Airway epithelial cell (primary cell): ENCODE data around the gene PRKCZ. TPM values are rescaled to one million over a fixed set of nuclear protein-coding genes. Genes with fewer than 3 reads are reported as not detected.

Experiments
- total RNA-seq: library from RNA; depleted of rRNA; stranded (reverse); fragments of >200 nt; gene quantifications from 2 replicates; pipeline ENCODE4 v1.2.3, GENCODE V29; 2015

The PRKCZ gene
- 24.7 and 41.0 TPM in 2 replicates for total RNA-seq

DNA sequence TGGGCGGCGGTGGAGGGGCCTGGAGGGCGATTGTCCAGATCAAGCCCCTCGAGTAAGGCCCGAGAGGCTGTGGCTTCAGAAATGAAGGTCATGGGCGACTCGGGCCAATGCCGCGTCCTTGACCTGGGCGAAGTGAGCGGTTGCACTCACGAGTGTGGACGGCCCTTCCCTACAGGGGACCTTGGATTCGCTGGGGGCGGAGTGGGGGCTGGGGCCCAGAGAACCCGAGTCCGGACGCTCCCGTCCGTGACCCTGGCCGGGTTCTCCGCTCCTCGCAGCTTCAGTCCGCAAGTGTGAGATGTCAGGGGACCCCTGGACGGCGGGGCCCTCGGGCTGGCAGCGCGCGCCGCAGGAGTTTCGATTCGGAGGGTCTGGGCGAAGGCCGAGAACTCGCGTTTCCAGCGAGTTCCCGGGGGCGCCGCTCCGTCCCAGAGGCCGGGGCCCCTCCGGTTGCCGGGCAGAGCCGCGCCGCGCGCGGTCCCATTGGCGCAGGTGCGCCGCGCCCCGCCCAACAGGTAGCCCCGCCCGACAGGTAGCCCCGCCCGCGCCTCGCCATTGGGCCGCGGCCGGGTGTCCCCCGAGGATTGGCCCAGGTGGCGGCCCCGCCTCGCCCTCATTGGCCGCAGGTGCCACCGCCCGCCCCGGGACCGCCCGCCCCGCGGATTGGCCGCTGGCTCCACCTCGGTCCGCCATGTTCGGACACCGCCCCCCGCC lies at the start of gene PRKCZ:
Gene PRKCZ (plus strand): TSS at position 694 of the 714 bp plus-strand sequence. CDS start 220 bp downstream, outside the sequence.

DNA sequence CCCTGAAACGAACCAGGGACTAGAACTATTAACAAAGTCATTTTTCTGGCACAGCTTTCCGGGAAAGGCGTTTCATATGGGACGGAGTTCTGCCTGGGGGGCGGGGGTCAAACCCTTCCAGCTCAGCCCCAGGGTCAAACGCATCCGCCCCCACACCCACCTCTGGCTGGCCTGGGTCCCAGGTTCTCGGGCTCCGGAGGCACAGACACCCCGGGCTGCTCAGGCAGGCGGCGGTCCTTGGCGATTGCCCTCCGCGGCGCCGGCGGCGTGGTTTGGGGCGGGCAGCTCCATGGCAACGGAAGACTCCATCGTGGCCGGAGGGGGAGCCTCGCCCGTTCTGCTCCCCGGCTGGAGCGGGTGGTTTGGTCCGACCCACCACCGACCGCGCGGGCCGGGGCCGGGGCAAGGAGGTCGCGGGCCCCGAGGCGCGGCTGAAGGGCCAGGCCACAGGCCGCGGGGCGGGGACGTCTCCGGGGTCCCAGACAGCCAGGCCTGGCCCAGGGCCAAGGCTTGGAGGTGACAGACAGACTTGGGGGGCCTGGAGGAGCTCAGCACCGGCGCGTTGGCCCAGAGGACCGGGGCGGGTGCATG lies 46.6 kb upstream of the PRKCZ start, which contains the start of gene CFAP74:
Gene CFAP74 (minus strand): TSS at position 246 of the 591 bp plus-strand sequence. CDS start 12,830 bp downstream, outside the sequence.

GRCh38 chr1:2019172-2019543 lies 31.1 kb upstream of the PRKCZ start, which contains the start of gene GABRD:
GABRD (plus strand) TSS chr1:2019345; CDS start chr1:2019424, 79 bp downstream.

DNA sequence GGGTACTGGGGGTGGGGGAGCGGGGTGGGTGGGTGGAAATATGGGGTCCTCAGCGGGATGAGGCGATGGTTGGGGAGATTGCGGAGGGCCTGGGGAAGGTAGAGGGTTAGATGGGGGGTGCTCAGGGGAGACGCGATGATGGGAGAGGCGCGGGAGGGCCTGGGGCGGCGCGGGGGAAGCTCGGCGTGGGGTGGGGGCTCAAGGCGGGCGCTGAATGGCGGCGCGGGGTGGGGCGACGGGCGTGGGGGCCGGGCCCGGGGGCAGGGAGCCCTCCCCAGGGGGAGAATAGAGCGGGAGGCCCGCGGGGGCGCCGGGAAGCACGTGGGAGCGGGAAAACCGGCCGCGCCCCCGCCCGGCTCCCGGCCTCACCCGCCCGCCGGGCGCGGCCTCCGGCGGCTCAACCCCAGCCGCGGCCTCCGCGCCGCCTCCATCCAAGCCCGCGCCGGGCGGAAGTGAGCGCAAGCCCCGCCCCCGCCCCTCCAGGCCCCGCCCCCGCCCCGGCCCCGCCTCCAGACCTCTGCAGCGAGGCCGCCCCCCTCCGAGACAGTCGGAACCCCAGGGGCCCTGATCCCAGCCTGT lies 144.2 kb downstream of the PRKCZ start, which contains the start of gene FAAP20:
Gene FAAP20 (minus strand): TSS at position 454 of the 579 bp plus-strand sequence. CDS start 23 bp downstream, at position 431.

DNA sequence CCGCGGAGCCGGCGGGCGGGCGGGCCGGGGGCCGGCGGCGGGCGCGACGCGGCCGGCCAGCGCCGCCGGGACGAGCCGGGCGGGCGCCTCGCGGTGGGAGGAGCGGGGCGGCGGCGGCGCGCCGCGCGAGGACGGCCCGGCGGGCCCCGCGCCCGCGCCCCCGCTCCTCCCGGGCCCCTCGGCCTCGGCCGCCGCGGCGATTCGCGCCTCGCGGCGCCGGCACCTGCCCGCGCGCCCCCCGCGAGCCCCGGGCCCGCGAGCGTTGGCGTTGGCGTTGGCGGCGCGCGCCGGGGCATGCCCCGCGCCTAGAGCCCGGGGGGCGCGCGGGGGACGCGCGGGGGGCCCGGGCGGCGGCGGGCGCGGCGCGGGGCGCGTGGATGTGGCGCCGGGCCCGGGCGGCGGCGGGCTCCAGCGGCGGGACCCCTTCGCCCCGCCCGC lies 178.0 kb downstream of the PRKCZ start, which contains the start of gene SKI:
Gene SKI (plus strand): TSS at position 163 of the 438 bp plus-strand sequence. CDS start 448 bp downstream, outside the sequence.

Other genes starting within 250 kb of the PRKCZ start
- 122 and 144 TPM in 2 replicates for gene GNB1, start 159.3 kb upstream of the PRKCZ start, total RNA-seq
- 0.14 TPM in 1 of 2 replicates, not detected in the other for gene CALML6, start 135.2 kb upstream of the PRKCZ start, total RNA-seq
- 3.4 and 8.2 TPM in 2 replicates for gene TMEM52, start 131.1 kb upstream of the PRKCZ start, total RNA-seq
- 0.07 TPM in 1 of 2 replicates, not detected in the other for gene CFAP74, start 46.6 kb upstream of the PRKCZ start, total RNA-seq
- not detected in 2 replicates for gene GABRD, start 31.1 kb upstream of the PRKCZ start, total RNA-seq
- 24.4 and 28.3 TPM in 2 replicates for gene FAAP20, start 144.4 kb downstream of the PRKCZ start, total RNA-seq
- gene SKI, start 177.9 kb downstream of the PRKCZ start, total RNA-seq, result 18.4 and 25.5 TPM in 2 replicates